GM08714 (cell line): ENCODE results near the gene ALDOA.
A peak's percentile ranks its signal among the peaks of the same experiment; 100 is the strongest.

Experiments
- H3K4me3 ChIP-seq: fragments of 200-500 bp; sonication (Bioruptor generic); 2 replicates; pipeline ENCODE4 v1.5.1; 2014; ENCODE audit warnings: mild to moderate bottlenecking, low read length, inconsistent platforms
- ZNF274 ChIP-seq: IDR thresholded peaks from 2 replicates; pipeline ENCODE4 v1.6.1; 2012; ENCODE audit warnings: mild to moderate bottlenecking, low read depth, low read length

The ALDOA gene

GRCh38 chr16:30069611-30070462, 4.3 kb downstream of the ALDOA start:
- no peak overlapping the region for H3K4me3 ChIP-seq
- TF ChIP-seq ZNF274, result no peak

GRCh38 chr16:30070490-30070889, 4.9 kb downstream of the ALDOA start:
- TF ChIP-seq ZNF274, result no peak
- H3K4me3 ChIP-seq, result no peak overlapping the region

- H3K4me3 ChIP-seq, result peak within 1 kb of the TSS; percentile 80
- no peak for TF ChIP-seq ZNF274
Observed at GRCh38 chr16:30075503-30076275, 10.1 kb downstream of the ALDOA start, which contains the start of gene PPP4C. Gene PPP4C (plus strand): TSS chr16:30075994. CDS start chr16:30076378, 384 bp downstream.

- H3K4me3 ChIP-seq, result peak overlapping the region; percentile 80
- no peak for TF ChIP-seq ZNF274
Observed at GRCh38 chr16:30076276-30076791, 10.8 kb downstream of the ALDOA start.

- no peak overlapping the region for H3K4me3 ChIP-seq
- TF ChIP-seq ZNF274, result no peak
Observed at GRCh38 chr16:30077656-30078055, 12.1 kb downstream of the ALDOA start.

- no peak overlapping the region for H3K4me3 ChIP-seq
- no peak for TF ChIP-seq ZNF274
Observed at GRCh38 chr16:30078744-30079143, 13.2 kb downstream of the ALDOA start.

GRCh38 chr16:30079480-30079879, 13.9 kb downstream of the ALDOA start:
- no peak overlapping the region for H3K4me3 ChIP-seq
- no peak for TF ChIP-seq ZNF274

- no peak for TF ChIP-seq ZNF274
Observed at GRCh38 chr16:30082545-30083090, 17.1 kb downstream of the ALDOA start.

GRCh38 chr16:30083216-30084055, 17.9 kb downstream of the ALDOA start:
- TF ChIP-seq ZNF274, result no peak
- H3K4me3 ChIP-seq, result no peak overlapping the region

More at GRCh38 chr16:30082545-30083090, 17.1 kb downstream of the ALDOA start:
- H3K4me3 ChIP-seq, result no peak overlapping the region

- TF ChIP-seq ZNF274, result no peak
Observed at GRCh38 chr16:30084096-30084815, 18.7 kb downstream of the ALDOA start.

GRCh38 chr16:30084816-30085159, 19.2 kb downstream of the ALDOA start:
- no peak for TF ChIP-seq ZNF274
- no peak overlapping the region for H3K4me3 ChIP-seq

More at GRCh38 chr16:30084096-30084815, 18.7 kb downstream of the ALDOA start:
- H3K4me3 ChIP-seq, result no peak overlapping the region

- TF ChIP-seq ZNF274, result no peak
- H3K4me3 ChIP-seq, result no peak overlapping the region
Observed at GRCh38 chr16:30085247-30085646, 19.7 kb downstream of the ALDOA start.

GRCh38 chr16:30085820-30086219, 20.3 kb downstream of the ALDOA start:
- no peak overlapping the region for H3K4me3 ChIP-seq
- no peak for TF ChIP-seq ZNF274
